Left kidney (tissue), 2 donors: ENCODE data around the gene HDHD5. TPM values are rescaled to one million over a fixed set of nuclear protein-coding genes. Genes with fewer than 3 reads are reported as not detected.
A peak's percentile ranks its signal among the peaks of the same experiment; 100 is the strongest.
"Not testable (repeated sequence)": the region's sequence is repeated elsewhere in the genome, so short reads cannot be mapped to it uniquely, and the experiment has no call there.

Experiments used
- DNase-seq: peaks from one replicate; pipeline ENCODE4 v3.0.0-alpha.2; 2013
- polyA plus RNA-seq: library from polyadenylated mRNA; unstranded; fragments of 120-200 nt; gene quantifications from one replicate; pipeline ENCODE4 v1.2.1, GENCODE V29; 2013; ENCODE audit not compliant: insufficient read length

Gene HDHD5
- polyA plus RNA-seq, 1 donor = 33.6 TPM

- no peak for DNase-seq
Measured at GRCh38 chr22:17158176-17158567, 905 bp downstream of the HDHD5 start.

- DNase-seq = no peak
Measured at GRCh38 chr22:17157714-17158113, 1.4 kb downstream of the HDHD5 start.

- DNase-seq = no peak
Measured at GRCh38 chr22:17155941-17156340, 3.1 kb downstream of the HDHD5 start.

- no peak for DNase-seq
Measured at GRCh38 chr22:17152971-17153370, 6.1 kb downstream of the HDHD5 start.

GRCh38 chr22:17152340-17152739 is 6.7 kb downstream of the HDHD5 start:
- no peak for DNase-seq

GRCh38 chr22:17149076-17149815 is 9.8 kb downstream of the HDHD5 start:
- no peak for DNase-seq

GRCh38 chr22:17147458-17147857 is 11.6 kb downstream of the HDHD5 start:
- DNase-seq = not testable (repeated sequence)

- no peak for DNase-seq
Measured at GRCh38 chr22:17145021-17145680, 13.9 kb downstream of the HDHD5 start.

- no peak for DNase-seq
Measured at GRCh38 chr22:17143826-17144225, 15.3 kb downstream of the HDHD5 start.

- no peak for DNase-seq
Measured at GRCh38 chr22:17143101-17143500, 16.0 kb downstream of the HDHD5 start.

GRCh38 chr22:17140826-17141766 is 18.0 kb downstream of the HDHD5 start:
- DNase-seq = no peak

- no peak for DNase-seq
Measured at GRCh38 chr22:17140022-17140421, 19.1 kb downstream of the HDHD5 start.

- DNase-seq = no peak
Measured at GRCh38 chr22:17138513-17138912, 20.6 kb downstream of the HDHD5 start.

- no peak for DNase-seq
Measured at GRCh38 chr22:17137861-17138425, 21.1 kb downstream of the HDHD5 start.

- DNase-seq = no peak
Measured at GRCh38 chr22:17137170-17137569, 21.9 kb downstream of the HDHD5 start.

- no peak for DNase-seq
Measured at GRCh38 chr22:17135153-17135760, 23.8 kb downstream of the HDHD5 start.

GRCh38 chr22:17133137-17133536 is 25.9 kb downstream of the HDHD5 start:
- no peak for DNase-seq

- DNase-seq = no peak
Measured at GRCh38 chr22:17132112-17132511, 27.0 kb downstream of the HDHD5 start.

GRCh38 chr22:17131686-17132085 is 27.4 kb downstream of the HDHD5 start:
- no peak for DNase-seq

- DNase-seq = no peak
Measured at GRCh38 chr22:17130199-17130598, 28.9 kb downstream of the HDHD5 start.

- peak; percentile 71 for DNase-seq
Measured at GRCh38 chr22:17121233-17122195, 37.6 kb downstream of the HDHD5 start, which contains the start of gene TMEM121B. Gene TMEM121B (minus strand): TSS chr22:17121360. CDS start chr22:17121127, 233 bp downstream.
